ENCODE results near the gene STOX2.

DNA sequence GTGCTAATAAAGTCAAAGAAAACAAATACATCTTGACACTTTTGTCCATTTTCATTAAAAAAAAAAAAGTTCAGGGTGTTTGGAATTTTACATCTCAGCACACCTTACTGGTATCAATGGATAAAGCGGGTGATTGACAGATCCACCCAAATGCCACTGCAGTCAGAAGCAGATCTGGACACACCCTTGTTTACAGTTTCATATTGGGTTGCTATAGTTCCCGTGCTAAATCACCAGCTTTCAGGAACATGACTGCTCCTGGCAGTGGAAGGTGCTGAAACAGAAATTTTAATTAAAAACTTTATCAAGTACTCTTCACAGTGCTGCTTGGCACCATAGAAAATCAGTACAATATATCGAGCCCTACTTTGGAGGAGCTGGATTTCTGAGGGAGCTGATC, 116.3 kb downstream of the STOX2 start:
- TF ChIP-seq GATA2 (IDR thresholded peaks at IDR 0.05; ENCODE audit: low read depth, low read length) (no peak), GATA3 (IDR thresholded peaks at IDR 0.05; ENCODE audit: low read depth, low read length) (no peak)

Data from SH-SY5Y (cell line).